NCI-H2081 treated with DMSO at 0.1 percent for 48 hours (cell line): Measurements from ENCODE around the gene KBTBD12.

Experiments
- DNase-seq: peaks from one replicate; lab custom pipeline; 2025; lab: John Stamatoyannopoulos, UW

The KBTBD12 gene

DNA sequence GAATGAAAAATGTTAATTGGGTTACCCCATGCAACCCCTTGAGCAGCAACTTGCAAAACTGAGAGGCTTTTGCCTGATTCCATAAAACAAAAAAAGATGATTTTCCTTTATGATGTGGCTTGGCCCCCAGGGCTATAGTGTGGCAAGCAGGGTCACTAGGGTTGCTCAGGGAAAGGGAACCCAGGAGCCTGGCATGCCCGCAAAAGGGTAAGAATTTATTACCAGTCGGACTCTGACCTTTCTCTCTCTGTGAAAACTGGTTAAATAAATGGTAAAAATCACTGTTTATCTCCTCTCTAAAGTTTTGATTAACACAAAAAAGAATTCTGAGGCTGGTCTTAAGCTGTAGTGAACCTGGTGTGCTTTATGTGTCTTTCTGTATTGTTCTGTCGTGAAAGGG lies 99.5 kb downstream of the KBTBD12 start:
- DNase-seq, result no peak

DNA sequence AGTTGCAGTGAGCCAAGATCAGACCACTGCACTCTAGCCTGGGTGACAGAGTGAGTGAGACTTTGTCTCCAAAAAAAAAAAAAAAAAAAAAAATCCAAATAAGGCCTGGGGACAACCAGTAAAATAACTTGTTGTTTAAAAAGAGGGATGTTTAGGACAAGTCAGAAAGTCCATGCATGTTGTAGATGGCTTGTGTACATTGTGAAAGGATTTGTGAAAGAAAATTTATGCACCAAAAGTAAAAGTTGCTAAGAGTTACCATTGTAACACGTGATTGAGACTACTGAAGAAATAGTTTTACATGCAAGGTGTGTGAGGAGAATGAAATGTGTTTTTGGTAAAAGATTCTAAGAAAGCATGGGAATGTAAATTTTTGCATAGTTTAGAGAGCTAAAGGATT lies 101.5 kb downstream of the KBTBD12 start:
- no peak for DNase-seq

DNA sequence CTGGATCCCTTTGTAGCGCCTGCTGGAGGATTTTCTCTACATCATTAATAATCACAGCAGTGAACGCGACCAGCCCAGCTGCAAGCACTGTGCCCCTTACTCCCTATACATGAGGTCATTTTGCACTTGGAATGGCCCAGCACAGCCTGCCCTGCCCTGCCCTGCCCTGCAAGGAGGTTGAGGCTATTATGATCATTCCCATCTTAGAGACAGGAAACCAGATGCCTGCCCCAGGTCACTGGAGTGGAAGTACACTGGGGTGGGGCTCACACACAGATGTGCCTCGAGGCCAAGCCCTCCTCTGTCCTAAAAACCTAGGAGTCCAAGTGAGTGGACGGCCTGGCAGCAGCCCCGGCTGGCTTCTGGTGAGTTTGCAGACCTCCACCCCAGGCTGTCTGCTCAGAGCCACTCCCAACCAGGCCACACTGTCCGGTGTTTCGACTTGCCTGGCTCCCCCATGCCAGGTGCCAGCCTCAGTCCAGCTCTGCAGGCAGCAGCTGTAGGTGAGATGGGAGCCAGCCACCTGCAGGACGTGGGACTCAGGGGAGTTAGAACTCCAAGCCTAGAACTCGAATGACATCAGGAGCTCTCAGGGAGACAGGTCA lies 106.8 kb downstream of the KBTBD12 start:
- no peak for DNase-seq

DNA sequence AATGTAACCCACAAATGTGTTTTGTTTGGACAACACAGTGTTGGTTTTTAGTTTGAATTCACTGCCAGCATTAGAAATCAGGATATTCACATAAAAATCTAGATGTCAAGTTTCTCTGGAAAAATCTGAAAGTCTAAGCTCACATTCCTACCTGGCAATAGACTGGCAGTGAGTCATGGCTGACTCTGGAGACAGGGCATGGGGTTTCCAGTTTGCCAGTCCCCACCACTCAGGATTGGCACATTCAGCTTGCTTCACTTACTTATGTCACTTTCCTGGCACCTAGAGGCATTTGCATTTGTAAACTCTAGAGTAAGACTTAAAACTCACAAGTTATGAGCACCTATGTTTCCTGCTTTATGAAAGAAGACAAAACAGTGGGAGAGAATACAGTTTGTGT lies 118.1 kb downstream of the KBTBD12 start:
- no peak for DNase-seq

DNA sequence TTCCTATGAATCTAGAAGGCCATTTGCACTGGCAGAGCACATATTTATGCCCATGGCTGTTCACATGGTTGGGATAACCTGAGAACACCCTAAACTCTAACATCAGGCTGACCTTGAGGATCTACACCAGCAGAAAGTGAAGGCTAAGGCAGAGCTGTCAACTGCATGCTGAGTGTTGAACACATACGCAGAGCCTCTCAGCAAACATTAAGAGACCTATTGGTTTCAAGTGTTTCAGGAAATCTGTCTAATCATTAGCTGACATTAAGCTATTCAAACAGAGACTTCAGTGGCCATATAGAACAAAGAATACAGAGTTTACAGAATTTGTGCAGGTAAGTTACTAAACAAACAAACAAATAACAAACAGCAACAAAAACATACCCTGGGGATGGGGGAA lies 121.1 kb downstream of the KBTBD12 start:
- no peak for DNase-seq
